SK-N-MC (cell line): ENCODE data around the gene NAV3.

ENCODE experiments used
- FOXP2 ChIP-seq: optimal IDR thresholded peaks from 2 replicates; pipeline ENCODE3; 2011; ENCODE audit warnings: mild to moderate bottlenecking, moderate library complexity; ENCODE audit not compliant: insufficient read depth; ENCODE audit errors: extremely low read length, control extremely low read depth
- POLR2AphosphoS5 ChIP-seq: IDR thresholded peaks from 2 replicates; pipeline ENCODE4 v1.6.1; 2012; ENCODE audit warnings: mild to moderate bottlenecking, low read depth, low read length, borderline replicate concordance

DNA sequence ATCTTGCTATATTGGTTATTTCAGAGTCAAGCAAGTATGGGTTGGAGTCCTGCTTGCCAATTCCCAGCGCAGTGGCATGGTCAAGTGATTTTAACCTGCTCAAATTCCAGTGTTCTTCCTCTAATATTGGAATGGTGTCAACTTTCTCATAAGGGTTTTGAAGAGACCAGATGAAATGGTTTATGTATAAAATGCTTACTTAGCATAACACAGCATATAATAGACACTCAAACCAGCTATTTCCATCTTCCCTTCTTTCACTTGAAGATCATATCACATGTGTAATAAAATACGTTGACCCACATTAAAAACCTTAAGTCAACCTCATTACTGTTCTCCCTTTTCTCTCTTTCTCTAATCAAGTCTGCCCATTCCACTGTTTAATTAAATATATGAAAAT, 144.0 kb downstream of the NAV3 start:
- TF ChIP-seq POLR2AphosphoS5 (no peak), FOXP2 (no peak)
